HEK293T (cell line): ENCODE measurements around the gene UPK3A.
"Not testable (repeated sequence)": the region's sequence is repeated elsewhere in the genome, so short reads cannot be mapped to it uniquely, and the experiment has no call there.

ENCODE experiments used
- CTCF ChIA-PET: fragments of 350-600 bp; formaldehyde crosslinking; extraction: SDS; loops from one replicate; lab custom pipeline; 2021; ENCODE audit warnings: antibody characterized with exemption, inconsistent platforms; lab: Yijun Ruan, JAX
- POLR2A ChIA-PET: fragments of 350-600 bp; formaldehyde crosslinking; extraction: SDS; loops from one replicate; lab custom pipeline; 2020; ENCODE audit warnings: antibody characterized with exemption, inconsistent platforms; lab: Yijun Ruan, JAX
- DNase-seq: peaks from one replicate; pipeline ENCODE4 v3.0.0; 2012; ENCODE audit warnings: mixed read lengths; ENCODE audit errors: extremely low spot score
- ARNT ChIP-seq: fragments of 450-650 bp; IDR thresholded peaks from 2 replicates; pipeline ENCODE4 v1.6.1; 2017; ENCODE audit warnings: mild to moderate bottlenecking
- BHLHE40 ChIP-seq: fragments of 450-650 bp; IDR thresholded peaks from 2 replicates; pipeline ENCODE4 v1.6.1; 2016; ENCODE audit warnings: mild to moderate bottlenecking, moderate library complexity, borderline replicate concordance
- CTBP1 ChIP-seq: fragments of 450-650 bp; IDR thresholded peaks from 2 replicates; pipeline ENCODE4 v1.6.1; 2016; ENCODE audit warnings: borderline replicate concordance
- ELF4 ChIP-seq: fragments of 450-650 bp; IDR thresholded peaks from 2 replicates; pipeline ENCODE4 v1.6.1; 2017; ENCODE audit warnings: antibody characterized with exemption
- FOXA1 ChIP-seq: fragments of 450-650 bp; IDR thresholded peaks from 2 replicates; pipeline ENCODE4 v1.6.1; 2016; ENCODE audit warnings: mild to moderate bottlenecking
- FOXK2 ChIP-seq: fragments of 450-650 bp; IDR thresholded peaks from 2 replicates; pipeline ENCODE4 v1.6.1; 2016; ENCODE audit warnings: mild to moderate bottlenecking
- FOXM1 ChIP-seq: fragments of 450-650 bp; IDR thresholded peaks from 2 replicates; pipeline ENCODE4 v1.6.1; 2017; ENCODE audit warnings: mild to moderate bottlenecking, borderline replicate concordance
- HDGF ChIP-seq: fragments of 450-650 bp; IDR thresholded peaks from 2 replicates; pipeline ENCODE4 v1.6.1; 2017; ENCODE audit warnings: antibody characterized with exemption, borderline replicate concordance
- L3MBTL2 ChIP-seq: fragments of 450-650 bp; conservative IDR thresholded peaks from 2 replicates; pipeline ENCODE4 v1.6.1; 2016; ENCODE audit warnings: mild to moderate bottlenecking
- LEF1 ChIP-seq: fragments of 450-650 bp; IDR thresholded peaks from 2 replicates; pipeline ENCODE4 v1.6.1; 2017; ENCODE audit warnings: mild to moderate bottlenecking, borderline replicate concordance
- NFRKB ChIP-seq: fragments of 450-650 bp; IDR thresholded peaks from 2 replicates; pipeline ENCODE4 v1.6.1; 2016; ENCODE audit warnings: mild to moderate bottlenecking, moderate library complexity
- PKNOX1 ChIP-seq: fragments of 450-650 bp; IDR thresholded peaks from 2 replicates; pipeline ENCODE4 v1.6.1; 2016
- SP1 ChIP-seq: fragments of 450-650 bp; IDR thresholded peaks from 2 replicates; pipeline ENCODE4 v1.6.1; 2017
- SUZ12 ChIP-seq: fragments of 450-650 bp; IDR thresholded peaks from 2 replicates; pipeline ENCODE4 v1.6.1; 2016; ENCODE audit warnings: mild to moderate bottlenecking
- TARDBP ChIP-seq: fragments of 450-650 bp; IDR thresholded peaks from 2 replicates; pipeline ENCODE4 v1.6.1; 2016
- ZNF384 ChIP-seq: fragments of 450-650 bp; IDR thresholded peaks from 2 replicates; pipeline ENCODE4 v1.6.1; 2016

UPK3A gene

GRCh38 chr22:45320357-45320976 lies 35.7 kb downstream of the UPK3A start:
- ChIA-PET POLR2A (no interaction called here), CTCF (no interaction called here)
- TF ChIP-seq ELF4 (no peak), ZNF384 (no peak), FOXK2 (no peak), FOXA1 (no peak), SUZ12 (no peak), BHLHE40 (no peak), HDGF (no peak)
- DNase-seq, result no peak

DNA sequence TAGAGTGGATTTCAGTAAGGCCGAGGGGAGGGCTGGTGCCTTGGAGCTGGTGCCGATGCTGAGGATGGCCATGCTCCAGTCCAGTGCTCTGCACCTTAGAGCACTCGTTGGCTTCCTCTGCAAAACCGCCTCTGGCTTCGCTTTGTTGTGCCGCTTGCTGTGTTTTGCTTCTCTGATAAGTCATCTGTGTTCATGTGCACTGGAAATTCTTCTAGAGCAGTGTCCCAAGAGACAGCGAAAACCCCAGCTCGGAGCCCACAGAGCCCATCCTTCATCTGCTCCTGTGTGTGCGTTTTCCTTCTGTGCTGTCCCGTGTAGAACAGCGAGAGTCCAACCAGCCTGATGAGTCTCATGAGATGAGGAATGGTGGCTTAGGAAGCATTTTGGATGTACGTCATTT lies 37.1 kb downstream of the UPK3A start:
- TF ChIP-seq TARDBP, result no peak
- no peak for TF ChIP-seq ZNF384
- no peak for DNase-seq
- ChIA-PET POLR2A (no interaction called here), CTCF (no interaction called here)

DNA sequence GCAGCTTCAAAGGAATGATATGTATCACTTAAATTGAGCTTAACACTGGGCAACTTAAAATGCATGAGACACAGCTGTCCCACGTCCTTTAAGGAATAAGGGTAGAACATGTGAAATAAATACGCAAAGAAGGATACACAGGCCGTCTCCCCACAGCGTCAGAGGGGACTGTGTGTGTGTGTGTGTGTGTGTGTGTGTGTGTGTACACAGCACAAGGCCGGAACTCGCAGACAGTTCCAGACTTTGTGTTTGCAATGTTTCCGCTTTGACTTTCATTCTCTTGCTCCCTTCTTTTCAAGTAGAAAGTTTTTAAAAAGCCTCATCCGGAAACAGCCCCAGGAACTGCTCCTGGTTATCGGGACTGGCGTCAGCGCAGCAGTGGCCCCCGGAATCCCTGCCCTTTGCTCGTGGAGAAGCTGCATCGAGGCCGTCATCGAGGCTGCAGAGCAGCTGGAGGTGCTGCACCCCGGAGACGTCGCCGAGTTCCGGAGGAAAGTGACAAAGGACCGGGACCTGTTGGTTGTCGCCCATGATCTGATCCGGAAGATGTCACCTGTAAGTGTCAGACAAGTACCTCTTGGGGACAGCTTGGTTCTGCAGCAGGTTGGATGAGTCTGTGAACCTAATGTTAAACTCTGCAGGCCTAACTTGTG lies 38.2 kb downstream of the UPK3A start:
- TF ChIP-seq ZNF384, result no peak
- no peak for TF ChIP-seq FOXK2
- TF ChIP-seq BHLHE40, result no peak
- no peak for TF ChIP-seq LEF1
- no peak for TF ChIP-seq SUZ12
- TF ChIP-seq TARDBP, result no peak
- TF ChIP-seq FOXM1, result no peak
- no peak for TF ChIP-seq NFRKB
- ChIA-PET POLR2A (no interaction called here), CTCF (no interaction called here)
- DNase-seq, result no peak

DNA sequence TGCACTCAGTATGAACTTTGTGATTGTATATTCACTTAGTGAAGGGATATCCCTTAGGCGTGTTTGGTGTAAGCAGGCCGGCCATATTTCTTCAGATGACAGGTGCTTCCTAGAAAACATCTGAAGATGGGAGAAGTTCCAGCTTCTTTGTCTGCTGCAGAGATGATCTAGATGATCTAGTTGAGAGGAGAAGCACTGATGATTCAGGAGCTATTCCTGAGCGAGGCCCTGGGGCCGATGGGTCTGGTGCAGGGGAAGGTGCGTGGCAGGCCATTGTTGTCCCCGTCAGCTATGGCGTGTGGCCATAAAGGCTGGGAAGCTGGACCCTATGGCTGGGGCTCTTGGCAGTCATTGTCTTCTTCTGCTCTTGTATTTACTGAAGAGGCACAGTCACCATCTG lies 38.9 kb downstream of the UPK3A start:
- DNase-seq, result no peak
- ChIA-PET CTCF (no interaction called here), POLR2A (no interaction called here)
- TF ChIP-seq L3MBTL2 (no peak), NFRKB (no peak), BHLHE40 (no peak), ELF4 (no peak), TARDBP (no peak), HDGF (no peak), ARNT (no peak), FOXA1 (no peak), FOXK2 (no peak), SP1 (no peak)

GRCh38 chr22:45324311-45324711 lies 39.6 kb downstream of the UPK3A start:
- CTCF ChIA-PET, result no interaction called here
- DNase-seq, result no peak
- TF ChIP-seq SP1 (no peak), PKNOX1 (no peak), BHLHE40 (no peak), ELF4 (no peak), TARDBP (no peak)
- POLR2A ChIA-PET, result no interaction called here

GRCh38 chr22:45328261-45328660 lies 43.5 kb downstream of the UPK3A start:
- DNase-seq, POLR2A ChIA-PET, CTCF ChIA-PET: not testable (repeated sequence)

GRCh38 chr22:45328822-45329529 lies 44.2 kb downstream of the UPK3A start:
- CTCF ChIA-PET, result no interaction called here
- TF ChIP-seq PKNOX1 (no peak), SUZ12 (no peak), ARNT (no peak), FOXA1 (no peak), NFRKB (no peak), TARDBP (no peak), CTBP1 (no peak), SP1 (no peak), ELF4 (no peak), FOXM1 (no peak), HDGF (no peak), LEF1 (no peak), L3MBTL2 (no peak)
- DNase-seq, result no peak
- POLR2A ChIA-PET, result no interaction called here

- no peak for DNase-seq
- TF ChIP-seq ARNT (no peak), L3MBTL2 (no peak), LEF1 (no peak), ELF4 (no peak), HDGF (no peak), FOXA1 (no peak), NFRKB (no peak), FOXM1 (no peak), BHLHE40 (no peak), SUZ12 (no peak), PKNOX1 (no peak), FOXK2 (no peak), SP1 (no peak), CTBP1 (no peak), TARDBP (no peak), ZNF384 (no peak)
- CTCF ChIA-PET, result no interaction called here
- POLR2A ChIA-PET, result no interaction called here
Observed at GRCh38 chr22:45329530-45329936, 44.8 kb downstream of the UPK3A start.
